Measurements from ENCODE around the gene RAPGEFL1.
"Not testable (repeated sequence)": the region's sequence is repeated elsewhere in the genome, so short reads cannot be mapped to it uniquely, and the experiment has no call there.

Gene RAPGEFL1

GRCh38 chr17:40174514-40174913 lies 2.8 kb upstream of the RAPGEFL1 start:
- DNase-seq (ENCODE audit: low read depth, low spot score): no peak

- no peak for DNase-seq (ENCODE audit: low read depth, low spot score)
These were observed 1.1 kb upstream of the RAPGEFL1 start for GRCh38 chr17:40175928-40176753.

- DNase-seq (ENCODE audit: low read depth, low spot score): no peak
These were observed 538 bp upstream of the RAPGEFL1 start for GRCh38 chr17:40176754-40177110.

- DNase-seq (ENCODE audit: low read depth, low spot score): no peak
These were observed 841 bp downstream of the RAPGEFL1 start for GRCh38 chr17:40178021-40178601.

- DNase-seq (ENCODE audit: low read depth, low spot score): no peak
These were observed 1.4 kb downstream of the RAPGEFL1 start for GRCh38 chr17:40178660-40179059.

GRCh38 chr17:40179923-40180659 lies 2.8 kb downstream of the RAPGEFL1 start:
- DNase-seq (ENCODE audit: low read depth, low spot score): no peak

- DNase-seq (ENCODE audit: low read depth, low spot score): no peak
These were observed 3.4 kb downstream of the RAPGEFL1 start for GRCh38 chr17:40180694-40181093.

- DNase-seq (ENCODE audit: low read depth, low spot score): no peak
These were observed 3.9 kb downstream of the RAPGEFL1 start for GRCh38 chr17:40181205-40181604.

- no peak for DNase-seq (ENCODE audit: low read depth, low spot score)
These were observed 5.3 kb downstream of the RAPGEFL1 start for GRCh38 chr17:40182606-40183005.

- DNase-seq (ENCODE audit: low read depth, low spot score): no peak
These were observed 10.0 kb downstream of the RAPGEFL1 start for GRCh38 chr17:40187238-40187637.

GRCh38 chr17:40188694-40189093 lies 11.4 kb downstream of the RAPGEFL1 start:
- no peak for DNase-seq (ENCODE audit: low read depth, low spot score)

GRCh38 chr17:40190197-40191021 lies 13.1 kb downstream of the RAPGEFL1 start:
- no peak for DNase-seq (ENCODE audit: low read depth, low spot score)

GRCh38 chr17:40191237-40192208 lies 14.3 kb downstream of the RAPGEFL1 start:
- DNase-seq (ENCODE audit: low read depth, low spot score): peak; percentile 18

GRCh38 chr17:40192961-40193360 lies 15.7 kb downstream of the RAPGEFL1 start:
- DNase-seq (ENCODE audit: low read depth, low spot score): no peak

GRCh38 chr17:40194821-40195220 lies 17.6 kb downstream of the RAPGEFL1 start:
- no peak for DNase-seq (ENCODE audit: low read depth, low spot score)

GRCh38 chr17:40197550-40197949 lies 20.3 kb downstream of the RAPGEFL1 start:
- no peak for DNase-seq (ENCODE audit: low read depth, low spot score)

GRCh38 chr17:40197965-40198456 lies 20.7 kb downstream of the RAPGEFL1 start:
- DNase-seq (ENCODE audit: low read depth, low spot score): not testable (repeated sequence)

GRCh38 chr17:40198576-40198975 lies 21.3 kb downstream of the RAPGEFL1 start:
- DNase-seq (ENCODE audit: low read depth, low spot score): no peak

- DNase-seq (ENCODE audit: low read depth, low spot score): no peak
These were observed 25.9 kb downstream of the RAPGEFL1 start for GRCh38 chr17:40203131-40203530.

- DNase-seq (ENCODE audit: low read depth, low spot score): not testable (repeated sequence)
These were observed 28.9 kb downstream of the RAPGEFL1 start for GRCh38 chr17:40206193-40206592.

Data from activated naive CD8-positive, alpha-beta T cell treated with anti-CD3 and anti-CD28 coated beads, Interleukin-2, amount 50 U/mL, for 16 hours (primary cell).